K562 (cell line): ENCODE measurements around the gene ELMO1. TPM values are rescaled to one million over a fixed set of nuclear protein-coding genes. Genes with fewer than 3 reads are reported as not detected.

Experiments
- ATAC-seq: fragments of 200-7000 bp; cut with Tn5 transposase; 3 replicates; pipeline ENCODE4 v1.9.1; 2020; ENCODE audit warnings: moderate library complexity
- BruUV-seq: library from RNA; stranded (reverse); fragments of 400-500 nt; replicated peaks from 2 replicates; lab custom pipeline; 2021; lab: Mats Ljungman, UMichigan
- CTCF ChIA-PET: fragments of 300-600 bp; formaldehyde crosslinking; extraction: SDS; loops from one replicate; lab custom pipeline; 2021; ENCODE audit warnings: low intra/inter-chr PET ratio; lab: Yijun Ruan, JAX
- POLR2A ChIA-PET: fragments of 300-600, 350-650 bp; sonication (Branson Sonifier 250); formaldehyde crosslinking; extraction: SDS; loops from one replicate; lab custom pipeline; 2021; ENCODE audit warnings: antibody characterized with exemption, inconsistent platforms; lab: Yijun Ruan, JAX
- DNase-seq, 4 experiments: peaks; one replicate each; pipeline versions ENCODE4 v3.0.0 to v3.0.0-alpha.2; 2011 to 2018; ENCODE audit warnings: low spot score in 3 of 4, mixed read lengths in 3 of 4; ENCODE audit errors: extremely low read depth in 1 of 4
- FAIRE-seq: peaks from 2 replicates; lab custom pipeline; 2011; peaks lifted over from hg19 to GRCh38; lab: Jason Lieb, UNC
- H2AFZ ChIP-seq: 2 replicates; pipeline ENCODE4 v1.6.0; 2011; ENCODE audit warnings: low read depth, low read length, control low read depth, inconsistent platforms
- H3K27ac ChIP-seq: fragments of 200-600 bp; 3 replicates; pipeline ENCODE4 v1.8.0; 2011; ENCODE audit warnings: low read depth, mild to moderate bottlenecking, control low read depth, inconsistent platforms, low read length, moderate library complexity, mixed read lengths; ENCODE audit errors: extremely low read depth
- H3K27me3 ChIP-seq, 2 experiments: fragments of 300-600 bp in 1 of 2; 2 replicates in 1 of 2; 3 replicates in 1 of 2; pipeline versions ENCODE4 v1.6.0 to v1.8.0; 2011; ENCODE audit warnings: inconsistent platforms in 2 of 2, low read length in 2 of 2, mild to moderate bottlenecking in 1 of 2, mixed read lengths in 1 of 2, moderate library complexity in 1 of 2; ENCODE audit not compliant: control insufficient read depth in 2 of 2, insufficient read depth in 2 of 2
- H3K36me3 ChIP-seq: fragments of 300-600 bp; 3 replicates; pipeline ENCODE4 v1.8.0; 2011; ENCODE audit warnings: mild to moderate bottlenecking, low read length, inconsistent platforms; ENCODE audit not compliant: control insufficient read depth, insufficient read depth
- H3K4me1 ChIP-seq, 2 experiments: fragments of 200-600 bp in 1 of 2; replicated peaks in 1 of 2; 2 replicates in 1 of 2; 3 replicates in 1 of 2; pipeline versions ENCODE4 v1.5.1 to v1.8.0; 2011; ENCODE audit warnings: inconsistent platforms in 2 of 2, low read length in 2 of 2, mild to moderate bottlenecking in 1 of 2, mixed read lengths in 1 of 2, moderate library complexity in 1 of 2; ENCODE audit not compliant: control insufficient read depth in 2 of 2, insufficient read depth in 2 of 2
- H3K4me2 ChIP-seq: 2 replicates; pipeline ENCODE4 v1.6.1; 2011; ENCODE audit warnings: low read length, control low read depth, inconsistent platforms, mixed read lengths; ENCODE audit not compliant: insufficient read depth
- H3K4me3 ChIP-seq: fragments of 200-600 bp; sonication (generic), shearing (Covaris generic); 2 replicates; pipeline ENCODE4 v1.5.1; 2016; ENCODE audit warnings: control low read depth, inconsistent platforms
- H3K79me2 ChIP-seq: fragments of 200-600 bp; 3 replicates; pipeline ENCODE4 v1.8.0; 2011; ENCODE audit warnings: low read length, inconsistent platforms; ENCODE audit not compliant: control insufficient read depth, insufficient read depth
- H3K9ac ChIP-seq, 2 experiments: 2 replicates each; pipeline versions ENCODE4 v1.6.0 to v1.6.1; 2011; ENCODE audit warnings: low read depth in 2 of 2, low read length in 2 of 2, control low read depth in 1 of 2, inconsistent platforms in 1 of 2, mild to moderate bottlenecking in 1 of 2, mixed read lengths in 1 of 2; ENCODE audit not compliant: insufficient read depth in 1 of 2
- H3K9me1 ChIP-seq: one replicate; pipeline ENCODE4 v1.6.0; 2011; ENCODE audit warnings: inconsistent platforms, mild to moderate bottlenecking, low read length, moderate library complexity; ENCODE audit not compliant: control insufficient read depth, insufficient read depth
- H3K9me3 ChIP-seq: replicated peaks from 2 replicates; pipeline ENCODE4 v1.5.1; 2011; ENCODE audit warnings: low read depth, low read length, inconsistent platforms; ENCODE audit not compliant: control insufficient read depth, insufficient read depth
- H4K20me1 ChIP-seq: replicated peaks from 2 replicates; pipeline ENCODE4 v1.6.1; 2011; ENCODE audit warnings: low read length, inconsistent platforms, mixed read lengths; ENCODE audit not compliant: control insufficient read depth, insufficient read depth
- CREB1 ChIP-seq, 2 experiments: sonication (generic) in 1 of 2; formaldehyde crosslinking in 1 of 2; IDR thresholded peaks; 2 replicates each; pipeline versions ENCODE4 v1.6.1 to v1.8.0; 2012 to 2022; ENCODE audit warnings: inconsistent platforms in 1 of 2, mild to moderate bottlenecking in 1 of 2, missing genetic modification reagents in 1 of 2, moderate library complexity in 1 of 2
- CREM ChIP-seq: IDR thresholded peaks from 2 replicates; pipeline ENCODE4 v1.6.1; 2014; ENCODE audit warnings: antibody characterized with exemption, low read depth
- DIDO1 ChIP-seq: fragments of 450-650 bp; IDR thresholded peaks from 2 replicates; pipeline ENCODE4 v1.6.1; 2016; ENCODE audit warnings: low read depth, missing biosample characterization, missing genetic modification characterization
- IFI16 ChIP-seq: fragments of 250-450 bp; sonication (Bioruptor Pico); IDR thresholded peaks from 2 replicates; pipeline ENCODE4 v2.1.2; 2022; ENCODE audit warnings: mild to moderate bottlenecking, inconsistent platforms
- KHSRP ChIP-seq: fragments of 450-650 bp; IDR thresholded peaks from 2 replicates; pipeline ENCODE4 v1.6.1; 2017
- MXI1 ChIP-seq: IDR thresholded peaks from 2 replicates; pipeline ENCODE4 v1.6.1; 2011; ENCODE audit warnings: low read depth, mild to moderate bottlenecking, improper control_type of control experiment, low read length
- NUFIP1 ChIP-seq: fragments of 450-650 bp; IDR thresholded peaks from 2 replicates; pipeline ENCODE4 v1.6.1; 2018; ENCODE audit not compliant: partially characterized antibody
- SMARCB1 ChIP-seq: IDR thresholded peaks from 2 replicates; pipeline ENCODE4 v1.6.1; 2011; ENCODE audit warnings: improper control_type of control experiment, low read depth; ENCODE audit not compliant: insufficient read length
- SREBF1 ChIP-seq: fragments of 150-350 bp; IDR thresholded peaks from 2 replicates; pipeline ENCODE4 v1.6.1; 2014; ENCODE audit warnings: antibody characterized with exemption, low read depth, low read length, borderline replicate concordance
- TARDBP ChIP-seq: fragments of 450-650 bp; IDR thresholded peaks from 2 replicates; pipeline ENCODE4 v1.6.1; 2016
- YY1 ChIP-seq, 3 experiments: IDR thresholded peaks; 2 replicates each; pipeline ENCODE4 v1.6.1; 2011; ENCODE audit warnings: low read length in 2 of 3, mild to moderate bottlenecking in 2 of 3, moderate library complexity in 2 of 3, borderline replicate concordance in 1 of 3, control low read depth in 1 of 3, low read depth in 1 of 3; ENCODE audit not compliant: insufficient read depth in 3 of 3, insufficient replicate concordance in 2 of 3, control insufficient read depth in 1 of 3, insufficient read length in 1 of 3; ENCODE audit errors: extremely low read depth in 1 of 3
- ZNF436 ChIP-seq: fragments of 250-450, 450-650 bp; sonication (Bioruptor Pico); formaldehyde crosslinking; IDR thresholded peaks from 2 replicates; pipeline ENCODE4 v1.7.0; 2020; ENCODE audit warnings: mild to moderate bottlenecking
- WGBS: fragments of 100-300 bp; shearing (Covaris generic); methylation state at CpG from one replicate; pipeline ENCODE4 v1.1.6; 2016; ENCODE audit warnings: low coverage, mixed read lengths; ENCODE audit not compliant: insufficient coverage; ENCODE audit errors: missing lambda C conversion rate; 5-methylcytosine and 5-hydroxymethylcytosine counted together
- in situ Hi-C: fragments of 300-500 bp; cut with MboI; formaldehyde crosslinking; loops from 4 replicates; pipeline ENCODE4 v1.15.0; 2018; ENCODE audit warnings: inconsistent platforms, mixed read lengths
- intact Hi-C: fragments of 100-400 bp; cut with micrococcal nuclease; formaldehyde crosslinking; loops from 2 replicates; pipeline ENCODE4 v1.14.2; 2022
- polyA plus RNA-seq, 8 experiments: library from polyadenylated mRNA; depleted of rRNA in 4 of 8; stranded (reverse) in 5 of 8; unstranded in 3 of 8; fragments of >200 nt; fragmentation: Nextera tagmentation in 2 of 8; fragmentation: Illumina TruSeq in 1 of 8; extraction: Ambion mirVana in 2 of 8; extraction: Trizol in 1 of 8; gene quantifications; 2 replicates each; pipeline versions ENCODE4 v1.2.1 to v1.2.3, GENCODE V29; 2011 to 2014; ENCODE audit warnings: inconsistent platforms in 1 of 8, missing spikeins in 1 of 8
- total RNA-seq, 7 experiments: library from RNA; depleted of rRNA in 6 of 7; stranded (reverse); fragments of >200 nt in 6 of 7; fragmentation: Illumina TruSeq in 2 of 7; extraction: Trizol in 2 of 7; gene quantifications; 2 replicates each; pipeline versions ENCODE4 v1.2.1 to v1.2.3, GENCODE V29; 2011 to 2021; ENCODE audit warnings: low replicate concordance in 1 of 7
- TF ChIP-seq, protein P1 (sequence below): fragments of 250-450 bp; sonication (Bioruptor Pico); IDR thresholded peaks from 2 replicates; pipeline ENCODE4 v1.8.0; 2022; ENCODE audit warnings: inconsistent platforms, mild to moderate bottlenecking, moderate library complexity, borderline replicate concordance
- TF ChIP-seq, protein P2 (sequence below): fragments of 250-450 bp; sonication (Bioruptor Pico); IDR thresholded peaks from 2 replicates; pipeline ENCODE4 v1.5.0; 2022; ENCODE audit warnings: mild to moderate bottlenecking
- TF ChIP-seq, protein P3 (sequence below), 2 experiments: fragments of 450-650 bp; conservative IDR thresholded peaks; 2 replicates each; pipeline ENCODE4 v1.6.1; 2017; ENCODE audit warnings: mild to moderate bottlenecking in 2 of 2, moderate library complexity in 2 of 2

The ELMO1 gene
- total and polyA plus RNA-seq, 9 of the 15 experiments (the other 6 are each of a cell fraction or from before 2014, with no cell fraction given) = 0.36 to 7.2 (median 3.6) TPM

DNA sequence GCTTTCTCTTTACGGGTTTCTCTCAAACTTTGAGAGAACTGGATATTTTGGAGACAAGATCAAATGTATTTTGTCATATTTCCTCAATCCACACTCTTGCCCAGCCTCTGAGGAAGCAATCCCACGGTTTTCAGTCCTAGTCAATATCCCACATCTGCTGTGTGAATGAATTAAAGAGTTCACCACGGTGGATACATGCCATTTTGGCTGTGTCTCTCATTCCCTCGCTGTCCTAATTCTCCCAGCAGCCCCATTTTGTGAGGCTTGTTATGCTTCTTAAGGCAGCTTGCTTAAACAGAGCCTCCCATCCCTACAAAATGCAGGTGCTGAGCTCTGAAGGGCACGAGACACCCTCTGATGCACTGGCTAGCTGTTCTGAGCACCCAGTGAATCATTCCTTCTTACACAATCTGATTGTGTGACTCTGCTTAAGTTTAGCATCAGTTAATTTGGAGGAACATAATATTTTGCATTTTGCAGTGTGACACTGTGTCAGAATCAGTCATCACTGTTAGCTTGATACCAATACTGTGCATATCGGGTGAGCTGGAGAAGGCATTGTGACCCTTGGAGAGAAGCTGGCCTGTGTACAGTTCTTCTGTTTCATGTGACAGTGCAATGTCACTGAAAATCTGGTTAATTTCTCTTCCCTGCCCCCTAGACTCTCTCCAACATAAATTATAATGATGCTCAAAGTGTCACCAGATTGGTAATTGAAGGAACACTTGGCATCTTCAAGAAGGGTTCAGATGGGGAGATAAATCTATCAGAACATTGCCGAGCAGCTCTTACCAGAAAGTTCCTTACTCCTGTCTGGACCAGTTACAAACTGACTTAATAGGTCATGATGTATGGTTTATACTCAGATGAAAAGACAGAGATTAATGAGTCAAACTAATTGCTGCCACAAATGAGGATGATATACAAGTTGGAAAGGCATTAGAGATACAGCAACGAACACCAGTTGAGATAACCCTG lies 620.6 kb downstream of the ELMO1 start:
- intact Hi-C loops = no loop called here
- H3K9me3 ChIP-seq = no peaks in the 10 kb centered on the region
- H3K4me3 ChIP-seq = no peak overlapping the region
- FAIRE-seq (no peak), DNase-seq (no peak), ATAC-seq (no peak)
- H3K9ac ChIP-seq = no peak overlapping the region
- BruUV-seq = no TSS peak
- H3K27me3 ChIP-seq = peaks cover 0 to 4% of the 10 kb centered on the region in 2 experiments; a peak in 2 of 5 replicates
- under 1% methylated on average over 8 of the region's 8 CpGs for WGBS
- no peaks in the 10 kb centered on the region for H3K79me2 ChIP-seq
- in situ Hi-C loops = no loop called here
- TF ChIP-seq NUFIP1 = no peak
- TF ChIP-seq, protein P1, sequence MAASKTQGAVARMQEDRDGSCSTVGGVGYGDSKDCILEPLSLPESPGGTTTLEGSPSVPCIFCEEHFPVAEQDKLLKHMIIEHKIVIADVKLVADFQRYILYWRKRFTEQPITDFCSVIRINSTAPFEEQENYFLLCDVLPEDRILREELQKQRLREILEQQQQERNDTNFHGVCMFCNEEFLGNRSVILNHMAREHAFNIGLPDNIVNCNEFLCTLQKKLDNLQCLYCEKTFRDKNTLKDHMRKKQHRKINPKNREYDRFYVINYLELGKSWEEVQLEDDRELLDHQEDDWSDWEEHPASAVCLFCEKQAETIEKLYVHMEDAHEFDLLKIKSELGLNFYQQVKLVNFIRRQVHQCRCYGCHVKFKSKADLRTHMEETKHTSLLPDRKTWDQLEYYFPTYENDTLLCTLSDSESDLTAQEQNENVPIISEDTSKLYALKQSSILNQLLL (CRISPR knock-in tag) = no peak
- TF ChIP-seq KHSRP = no peak
- TF ChIP-seq CREB1 (IDR thresholded peaks at IDR 0.05) = no peak
- TF ChIP-seq CREB1 (CRISPR knock-in tag; IDR thresholded peaks at IDR 0.05) = no peak
- no peak for TF ChIP-seq TARDBP
- no peak for TF ChIP-seq YY1 (IDR thresholded peaks at IDR 0.05; ENCODE audit: borderline replicate concordance in 1 of 3, control insufficient read depth in 1 of 3, extremely low read depth in 1 of 3, insufficient read depth in 3 of 3, insufficient read length in 1 of 3, insufficient replicate concordance in 2 of 3, low read depth in 1 of 3, low read length in 2 of 3)
- TF ChIP-seq MXI1 = no peak
- TF ChIP-seq IFI16 (CRISPR knock-in tag) = no peak
- TF ChIP-seq CREM = no peak
- TF ChIP-seq ZNF436 (CRISPR knock-in tag) = no peak
- TF ChIP-seq DIDO1 = no peak
- TF ChIP-seq, protein P2, sequence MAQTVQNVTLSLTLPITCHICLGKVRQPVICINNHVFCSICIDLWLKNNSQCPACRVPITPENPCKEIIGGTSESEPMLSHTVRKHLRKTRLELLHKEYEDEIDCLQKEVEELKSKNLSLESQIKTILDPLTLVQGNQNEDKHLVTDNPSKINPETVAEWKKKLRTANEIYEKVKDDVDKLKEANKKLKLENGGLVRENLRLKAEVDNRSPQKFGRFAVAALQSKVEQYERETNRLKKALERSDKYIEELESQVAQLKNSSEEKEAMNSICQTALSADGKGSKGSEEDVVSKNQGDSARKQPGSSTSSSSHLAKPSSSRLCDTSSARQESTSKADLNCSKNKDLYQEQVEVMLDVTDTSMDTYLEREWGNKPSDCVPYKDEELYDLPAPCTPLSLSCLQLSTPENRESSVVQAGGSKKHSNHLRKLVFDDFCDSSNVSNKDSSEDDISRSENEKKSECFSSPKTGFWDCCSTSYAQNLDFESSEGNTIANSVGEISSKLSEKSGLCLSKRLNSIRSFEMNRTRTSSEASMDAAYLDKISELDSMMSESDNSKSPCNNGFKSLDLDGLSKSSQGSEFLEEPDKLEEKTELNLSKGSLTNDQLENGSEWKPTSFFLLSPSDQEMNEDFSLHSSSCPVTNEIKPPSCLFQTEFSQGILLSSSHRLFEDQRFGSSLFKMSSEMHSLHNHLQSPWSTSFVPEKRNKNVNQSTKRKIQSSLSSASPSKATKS (CRISPR knock-in tag) = no peak
- TF ChIP-seq, protein P3, sequence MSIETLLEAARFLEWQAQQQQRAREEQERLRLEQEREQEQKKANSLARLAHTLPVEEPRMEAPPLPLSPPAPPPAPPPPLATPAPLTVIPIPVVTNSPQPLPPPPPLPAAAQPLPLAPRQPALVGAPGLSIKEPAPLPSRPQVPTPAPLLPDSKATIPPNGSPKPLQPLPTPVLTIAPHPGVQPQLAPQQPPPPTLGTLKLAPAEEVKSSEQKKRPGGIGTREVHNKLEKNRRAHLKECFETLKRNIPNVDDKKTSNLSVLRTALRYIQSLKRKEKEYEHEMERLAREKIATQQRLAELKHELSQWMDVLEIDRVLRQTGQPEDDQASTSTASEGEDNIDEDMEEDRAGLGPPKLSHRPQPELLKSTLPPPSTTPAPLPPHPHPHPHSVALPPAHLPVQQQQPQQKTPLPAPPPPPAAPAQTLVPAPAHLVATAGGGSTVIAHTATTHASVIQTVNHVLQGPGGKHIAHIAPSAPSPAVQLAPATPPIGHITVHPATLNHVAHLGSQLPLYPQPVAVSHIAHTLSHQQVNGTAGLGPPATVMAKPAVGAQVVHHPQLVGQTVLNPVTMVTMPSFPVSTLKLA (conservative IDR thresholded peaks at IDR 0.05) = no peak
- TF ChIP-seq SREBF1 = no peak
- TF ChIP-seq SMARCB1 = no peak
- H2AFZ ChIP-seq = no peak overlapping the region
- H3K4me2 ChIP-seq = no peak overlapping the region
- H3K9me1 ChIP-seq = no peaks in the 10 kb centered on the region
- CTCF ChIA-PET = no interaction called here
- H3K27ac ChIP-seq = no peak overlapping the region
- no peaks in the 10 kb centered on the region for H4K20me1 ChIP-seq
- H3K36me3 ChIP-seq = no peaks in the 10 kb centered on the region
- H3K4me1 ChIP-seq = no peaks in the 10 kb centered on the region
- POLR2A ChIA-PET = no interaction called here
